Peyer's patch (tissue), 4 donors: Measurements from ENCODE around the gene CLTB. TPM values are rescaled to one million over a fixed set of nuclear protein-coding genes. Genes with fewer than 3 reads are reported as not detected.

Experiments used
- DNase-seq, 3 donors: peaks; one replicate each; pipeline ENCODE4 v3.0.0-alpha.2; 2017 to 2019
- H3K27ac ChIP-seq, 4 donors: fragments of 200-600 bp; sonication (generic); one replicate each; pipeline ENCODE4 v1.5.1; 2016 to 2019
- H3K27me3 ChIP-seq, 2 donors: fragments of 200-600 bp; sonication (generic); one replicate each; pipeline ENCODE4 v1.5.1; 2019
- H3K36me3 ChIP-seq, 3 donors: fragments of 200-600 bp; sonication (generic); one replicate each; pipeline ENCODE4 v1.5.1; 2016 to 2019
- H3K4me1 ChIP-seq, 4 donors: fragments of 200-600 bp; sonication (generic); one replicate each; pipeline ENCODE4 v1.5.1; 2016 to 2019
- H3K4me3 ChIP-seq, 4 donors: fragments of 200-600 bp; sonication (generic); 1 replicate in 3 of 4; 2 replicates in 1 of 4; pipeline ENCODE4 v1.5.1; 2016 to 2019; ENCODE audit warnings: mild to moderate bottlenecking in 1 of 4
- H3K9me3 ChIP-seq, 4 donors: fragments of 200-600 bp; sonication (generic); one replicate each; pipeline ENCODE4 v1.5.1; 2016 to 2019; ENCODE audit warnings: mild to moderate bottlenecking in 1 of 4
- POLR2A ChIP-seq, 2 donors: fragments of 450-650 bp; IDR thresholded peaks; one replicate each; pipeline ENCODE4 v1.5.1; 2017; ENCODE audit warnings: antibody characterized with exemption in 2 of 2, mild to moderate bottlenecking in 2 of 2, moderate library complexity in 2 of 2
- total RNA-seq, 4 donors: library from RNA; depleted of rRNA; stranded (reverse); fragments of >200 nt; gene quantifications; one replicate each; pipeline ENCODE4 v1.1.0, GENCODE V29; 2016
- TF ChIP-seq, protein P1 (sequence below), 6 experiments: fragments of 450-650 bp in 4 of 6; fragments of 200-600 bp in 2 of 6; sonication (generic) in 1 of 6; IDR thresholded peaks; one replicate each; pipeline ENCODE4 v1.5.1; 2017 to 2019; ENCODE audit warnings: antibody characterized with exemption in 6 of 6, mild to moderate bottlenecking in 3 of 6, moderate library complexity in 1 of 6

CLTB gene
- total RNA-seq, 4 donors from 2014 or later: 87.5 to 211 (median 196) TPM

GRCh38 chr5:176366232-176366894, 50.0 kb downstream of the CLTB start:
- DNase-seq: no peak
- H3K4me3 ChIP-seq: peak overlapping the region; percentile 76 to 94 (median 84)
- H3K36me3 ChIP-seq: no peaks in the 10 kb centered on the region
- peaks cover 0 to 15% (median 9%) of the 10 kb centered on the region in 4 donors for H3K4me1 ChIP-seq
- TF ChIP-seq POLR2A (IDR thresholded peaks at IDR 0.05): no peak
- TF ChIP-seq, protein P1, sequence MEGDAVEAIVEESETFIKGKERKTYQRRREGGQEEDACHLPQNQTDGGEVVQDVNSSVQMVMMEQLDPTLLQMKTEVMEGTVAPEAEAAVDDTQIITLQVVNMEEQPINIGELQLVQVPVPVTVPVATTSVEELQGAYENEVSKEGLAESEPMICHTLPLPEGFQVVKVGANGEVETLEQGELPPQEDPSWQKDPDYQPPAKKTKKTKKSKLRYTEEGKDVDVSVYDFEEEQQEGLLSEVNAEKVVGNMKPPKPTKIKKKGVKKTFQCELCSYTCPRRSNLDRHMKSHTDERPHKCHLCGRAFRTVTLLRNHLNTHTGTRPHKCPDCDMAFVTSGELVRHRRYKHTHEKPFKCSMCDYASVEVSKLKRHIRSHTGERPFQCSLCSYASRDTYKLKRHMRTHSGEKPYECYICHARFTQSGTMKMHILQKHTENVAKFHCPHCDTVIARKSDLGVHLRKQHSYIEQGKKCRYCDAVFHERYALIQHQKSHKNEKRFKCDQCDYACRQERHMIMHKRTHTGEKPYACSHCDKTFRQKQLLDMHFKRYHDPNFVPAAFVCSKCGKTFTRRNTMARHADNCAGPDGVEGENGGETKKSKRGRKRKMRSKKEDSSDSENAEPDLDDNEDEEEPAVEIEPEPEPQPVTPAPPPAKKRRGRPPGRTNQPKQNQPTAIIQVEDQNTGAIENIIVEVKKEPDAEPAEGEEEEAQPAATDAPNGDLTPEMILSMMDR (IDR thresholded peaks at IDR 0.05): no peak
- no peaks in the 10 kb centered on the region for H3K27me3 ChIP-seq
- H3K27ac ChIP-seq: peak overlapping the region in 2 of 4 donors; percentile 69 to 78
- H3K9me3 ChIP-seq: no peaks in the 10 kb centered on the region

DNA sequence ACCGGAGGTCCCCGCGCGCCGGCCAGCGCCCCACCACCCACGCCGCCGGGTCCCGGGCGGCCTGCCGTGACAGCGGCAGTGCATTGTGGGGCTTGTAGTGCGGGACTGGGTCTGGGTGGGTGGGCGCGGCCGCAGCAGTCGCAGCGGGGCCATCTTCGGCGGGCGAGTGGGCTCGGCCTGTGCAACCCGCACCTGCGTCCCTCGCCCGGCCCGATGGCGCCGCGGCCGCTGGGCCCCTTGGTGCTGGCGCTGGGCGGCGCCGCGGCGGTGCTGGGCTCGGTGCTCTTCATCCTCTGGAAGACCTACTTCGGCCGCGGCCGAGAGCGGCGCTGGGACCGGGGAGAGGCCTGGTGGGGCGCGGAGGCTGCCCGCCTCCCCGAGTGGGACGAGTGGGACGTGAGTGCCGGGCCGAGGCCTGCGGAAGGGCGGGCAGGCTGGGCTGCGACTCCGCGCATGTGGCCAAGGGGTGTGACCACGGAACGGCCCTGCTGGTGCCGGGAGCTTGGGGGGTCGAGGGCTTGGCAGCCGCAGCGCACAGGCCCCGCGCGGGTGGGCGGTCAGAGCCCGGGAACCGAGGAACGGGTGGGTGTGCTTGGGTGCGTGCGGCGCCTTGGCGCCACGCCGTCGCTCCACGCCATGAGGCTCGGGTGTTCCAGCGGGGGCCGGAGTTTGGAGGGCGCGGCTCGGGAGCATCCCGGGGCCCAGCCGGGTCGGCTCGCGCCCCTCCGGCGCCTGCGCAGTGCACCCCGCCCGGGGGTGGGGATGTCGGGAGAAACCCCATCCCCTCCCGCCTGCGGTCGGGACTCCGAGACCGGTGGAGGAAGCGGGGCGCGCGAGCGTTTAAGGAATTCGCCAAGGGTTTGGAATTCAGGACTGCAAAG, 50.7 kb downstream of the CLTB start, which contains the start of gene ARL10:
Gene ARL10, plus strand, starts transcription at position 137 of the 881 bp plus-strand sequence. Its CDS starts 77 bp downstream, at position 214.
- Histone ChIP-seq H3K27ac (peak within 1 kb of the TSS; percentile 9 to 78 (median 66)), H3K36me3 (no peaks in the 10 kb centered on the region), H3K4me1 (peaks cover 0 to 19% (median 9%) of the 10 kb centered on the region in 4 donors), H3K27me3 (no peaks in the 10 kb centered on the region), H3K9me3 (no peaks in the 10 kb centered on the region), H3K4me3 (peak within 1 kb of the TSS; percentile 76 to 94 (median 84))
- DNase-seq: peak; percentile 52 to 68 (median 58)
- TF ChIP-seq POLR2A (IDR thresholded peaks at IDR 0.05): no peak
- TF ChIP-seq, protein P1 (IDR thresholded peaks at IDR 0.05): no peak

DNA sequence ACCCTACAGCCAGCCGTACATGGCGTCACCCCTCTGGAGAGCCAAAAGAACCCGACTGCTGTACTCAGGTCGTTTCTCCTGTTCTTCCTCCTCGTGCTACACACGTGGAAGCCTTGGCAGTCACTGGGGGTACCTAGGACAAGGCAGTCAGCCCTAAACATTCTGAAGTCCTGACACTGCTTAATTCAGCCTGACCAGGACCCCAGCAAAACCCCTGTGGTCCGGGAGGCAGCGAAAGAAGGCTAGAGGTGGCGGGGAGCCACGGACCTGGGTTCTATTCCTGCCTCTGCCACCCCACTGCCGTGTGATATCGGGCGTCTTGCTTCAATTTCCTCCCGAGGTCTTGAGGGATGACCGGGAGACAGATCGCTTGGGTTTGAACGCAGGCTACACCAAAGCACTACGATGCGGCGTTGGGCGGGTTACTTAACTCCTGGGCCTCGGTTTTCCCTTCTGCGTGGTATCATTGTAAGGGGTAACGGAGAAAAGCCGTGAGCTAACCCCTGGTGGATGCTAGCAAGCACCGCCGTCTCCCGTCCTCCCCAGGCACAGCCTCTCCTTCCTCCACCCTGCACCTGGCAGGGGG, 51.5 kb downstream of the CLTB start:
- no peaks in the 10 kb centered on the region for H3K27me3 ChIP-seq
- no peak for DNase-seq
- H3K4me1 ChIP-seq: peaks cover 0 to 26% (median 12%) of the 10 kb centered on the region in 4 donors
- TF ChIP-seq, protein P1 (IDR thresholded peaks at IDR 0.05): no peak
- no peak for TF ChIP-seq POLR2A (IDR thresholded peaks at IDR 0.05)
- no peaks in the 10 kb centered on the region for H3K9me3 ChIP-seq
- H3K27ac ChIP-seq: peak overlapping the region; percentile 9 to 78 (median 66)
- H3K36me3 ChIP-seq: no peaks in the 10 kb centered on the region
- H3K4me3 ChIP-seq: peak overlapping the region; percentile 76 to 94 (median 84)

GRCh38 chr5:176362233-176362490, 54.2 kb downstream of the CLTB start:
- peak overlapping the region; percentile 82 to 98 (median 90) for H3K4me3 ChIP-seq
- peaks cover 0 to 26% (median 14%) of the 10 kb centered on the region in 4 donors for H3K4me1 ChIP-seq
- peaks cover 0 to 15% (median 0%) of the 10 kb centered on the region in 3 donors for H3K36me3 ChIP-seq
- DNase-seq: no peak
- no peaks in the 10 kb centered on the region for H3K9me3 ChIP-seq
- TF ChIP-seq POLR2A (IDR thresholded peaks at IDR 0.05): no peak
- H3K27me3 ChIP-seq: no peaks in the 10 kb centered on the region
- H3K27ac ChIP-seq: peak overlapping the region; percentile 76 to 84 (median 79)

- peak; percentile 77 to 92 for TF ChIP-seq POLR2A (IDR thresholded peaks at IDR 0.05)
- TF ChIP-seq, protein P1 (IDR thresholded peaks at IDR 0.05): peak in 5 of 6 experiments; percentile 7 to 47 (median 25)
- H3K9me3 ChIP-seq: no peaks in the 10 kb centered on the region
- peaks cover 0 to 19% (median 0%) of the 10 kb centered on the region in 3 donors for H3K36me3 ChIP-seq
- no peaks in the 10 kb centered on the region for H3K27me3 ChIP-seq
- H3K4me1 ChIP-seq: peaks cover 0 to 26% (median 14%) of the 10 kb centered on the region in 4 donors
- peak within 1 kb of the TSS; percentile 82 to 98 (median 90) for H3K4me3 ChIP-seq
- DNase-seq: peak; percentile 96 to 99 (median 98)
- H3K27ac ChIP-seq: peak within 1 kb of the TSS; percentile 76 to 84 (median 79)
Measured at GRCh38 chr5:176361437-176362232, 54.7 kb downstream of the CLTB start, which contains the start of gene KIAA1191. KIAA1191 (minus strand) TSS chr5:176361764; CDS start chr5:176359508, 2,256 bp downstream.
